GM04503 (cell line): Measurements from ENCODE around the gene PPP5C.
A peak's percentile ranks its signal among the peaks of the same experiment; 100 is the strongest.
"Not testable (repeated sequence)": the region's sequence is repeated elsewhere in the genome, so short reads cannot be mapped to it uniquely, and the experiment has no call there.

Experiments used
- DNase-seq: peaks from one replicate; pipeline ENCODE4 v3.0.0-alpha.2; 2012; ENCODE audit warnings: low read depth

The PPP5C gene

DNA sequence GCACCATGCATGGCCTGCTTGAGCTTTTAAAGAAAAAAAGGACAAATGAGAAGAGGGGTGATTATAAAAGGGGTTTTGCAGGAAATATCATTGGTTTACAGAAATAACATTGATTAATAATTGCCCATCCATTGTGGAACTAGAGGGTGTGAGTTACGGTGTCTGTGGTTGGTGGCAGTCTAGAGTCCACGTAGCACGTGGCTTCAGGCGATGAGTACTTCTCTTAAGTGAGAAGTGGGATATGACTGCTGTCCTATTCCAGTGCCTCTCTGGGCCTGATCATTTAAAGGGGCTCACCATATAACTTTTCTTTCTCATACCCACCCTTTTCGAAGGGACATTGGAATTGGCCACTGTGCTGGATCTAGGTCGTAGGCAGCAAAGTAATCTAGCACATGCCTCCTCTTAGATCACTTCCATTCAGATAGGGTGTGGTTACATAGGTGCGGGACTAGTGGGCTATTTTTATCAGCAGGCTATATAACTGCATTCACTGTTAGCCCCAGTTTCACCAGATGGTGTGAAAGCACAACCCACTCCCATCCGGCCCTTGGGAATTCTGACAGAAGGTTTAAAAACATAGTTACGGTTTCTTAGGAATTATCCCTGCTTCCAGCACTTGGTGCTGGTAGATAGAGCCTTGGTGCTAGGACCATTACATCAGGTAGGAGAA lies 19.9 kb downstream of the PPP5C start:
- DNase-seq: no peak

- DNase-seq: no peak
Measured at GRCh38 chr19:46367426-46367825, 20.5 kb downstream of the PPP5C start.

DNA sequence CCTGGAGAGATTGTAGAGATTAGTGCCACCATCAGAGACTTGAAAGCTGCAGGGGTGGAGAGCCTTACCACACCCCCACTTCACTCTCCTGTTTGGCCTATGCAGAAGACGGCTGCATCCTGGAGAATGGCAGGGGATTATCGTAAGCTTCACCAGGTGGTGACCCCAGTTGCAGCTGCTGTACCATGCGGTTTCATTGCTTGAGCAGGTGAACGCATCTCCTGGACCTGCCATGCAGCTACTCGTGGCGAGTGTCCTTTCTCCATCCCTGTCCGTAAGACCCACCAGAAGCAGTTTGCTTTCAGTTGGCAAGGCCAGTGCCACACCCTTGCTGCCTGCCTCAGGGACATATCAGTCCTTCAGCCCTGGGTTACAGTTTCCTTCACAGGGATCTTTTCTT lies 21.2 kb downstream of the PPP5C start:
- no peak for DNase-seq

DNA sequence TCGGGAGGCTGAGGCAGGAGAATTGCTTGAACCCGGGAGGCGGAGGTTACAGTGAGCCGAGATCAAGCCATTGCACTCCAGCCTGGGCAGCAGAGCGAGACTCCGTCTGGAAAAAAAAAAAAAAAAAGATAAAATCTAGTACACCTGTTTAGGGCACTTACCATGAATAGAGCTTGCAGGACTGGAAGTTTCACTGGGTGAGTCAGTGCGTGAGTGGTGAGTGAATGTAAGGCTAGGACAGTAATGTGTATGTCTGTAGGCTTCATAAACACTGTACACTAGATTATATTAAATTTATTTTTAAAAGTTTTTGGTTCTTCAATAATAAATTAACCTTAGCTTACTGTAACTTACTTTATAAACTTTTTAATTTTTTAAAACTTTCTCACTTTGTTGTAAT lies 22.9 kb downstream of the PPP5C start:
- no peak for DNase-seq

GRCh38 chr19:46371371-46371901 lies 24.5 kb downstream of the PPP5C start:
- DNase-seq: no peak

- DNase-seq: no peak
Measured at GRCh38 chr19:46372901-46373490, 26.1 kb downstream of the PPP5C start.

GRCh38 chr19:46373491-46374359 lies 26.8 kb downstream of the PPP5C start:
- no peak for DNase-seq

DNA sequence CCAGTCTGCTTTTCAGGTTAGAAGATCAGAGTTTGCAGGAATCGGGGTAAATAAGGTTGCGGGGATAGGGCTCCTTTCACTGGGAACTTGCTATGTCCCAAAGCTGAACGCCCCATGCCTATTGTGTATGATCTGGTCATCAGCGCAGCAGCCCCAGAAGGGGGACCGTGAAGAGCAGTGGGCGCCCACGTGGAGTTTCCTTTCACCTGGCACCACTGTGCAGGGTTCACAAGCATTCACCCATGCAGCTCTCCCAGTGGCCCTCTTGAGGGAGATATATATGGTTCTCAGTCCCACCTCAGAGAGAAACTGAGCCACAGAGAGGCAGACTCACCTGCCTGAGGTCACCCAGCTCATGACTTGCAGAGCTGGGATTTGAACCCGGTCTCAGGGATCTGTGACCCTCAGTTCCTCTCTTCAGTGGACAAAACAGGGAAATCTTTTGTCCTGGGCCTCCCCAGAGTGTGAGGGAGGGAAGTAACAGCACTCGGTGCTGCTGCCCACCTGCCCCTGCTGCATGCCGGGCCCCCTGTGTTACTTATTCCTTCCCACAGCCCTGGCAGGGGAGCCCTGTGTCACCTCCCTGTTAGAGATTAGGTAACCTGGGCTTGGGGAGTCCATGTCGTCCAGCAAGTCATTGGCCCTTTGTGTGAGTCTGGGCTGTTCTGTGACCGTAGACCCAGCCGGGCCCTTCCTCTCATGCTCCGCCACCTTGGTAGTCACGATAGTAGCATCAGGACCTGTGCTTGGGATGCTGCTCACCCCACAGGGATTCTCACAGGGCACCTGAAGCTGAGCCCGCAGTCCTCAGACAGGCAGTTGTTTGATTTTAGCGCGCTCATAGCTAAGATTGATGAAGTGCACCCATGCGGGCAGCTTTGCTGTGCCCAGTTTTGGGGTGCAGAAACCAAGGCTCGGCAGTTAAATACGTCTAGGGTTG lies 27.9 kb downstream of the PPP5C start:
- DNase-seq: no peak

- DNase-seq: not testable (repeated sequence)
Measured at GRCh38 chr19:46375476-46376067, 28.7 kb downstream of the PPP5C start.

DNA sequence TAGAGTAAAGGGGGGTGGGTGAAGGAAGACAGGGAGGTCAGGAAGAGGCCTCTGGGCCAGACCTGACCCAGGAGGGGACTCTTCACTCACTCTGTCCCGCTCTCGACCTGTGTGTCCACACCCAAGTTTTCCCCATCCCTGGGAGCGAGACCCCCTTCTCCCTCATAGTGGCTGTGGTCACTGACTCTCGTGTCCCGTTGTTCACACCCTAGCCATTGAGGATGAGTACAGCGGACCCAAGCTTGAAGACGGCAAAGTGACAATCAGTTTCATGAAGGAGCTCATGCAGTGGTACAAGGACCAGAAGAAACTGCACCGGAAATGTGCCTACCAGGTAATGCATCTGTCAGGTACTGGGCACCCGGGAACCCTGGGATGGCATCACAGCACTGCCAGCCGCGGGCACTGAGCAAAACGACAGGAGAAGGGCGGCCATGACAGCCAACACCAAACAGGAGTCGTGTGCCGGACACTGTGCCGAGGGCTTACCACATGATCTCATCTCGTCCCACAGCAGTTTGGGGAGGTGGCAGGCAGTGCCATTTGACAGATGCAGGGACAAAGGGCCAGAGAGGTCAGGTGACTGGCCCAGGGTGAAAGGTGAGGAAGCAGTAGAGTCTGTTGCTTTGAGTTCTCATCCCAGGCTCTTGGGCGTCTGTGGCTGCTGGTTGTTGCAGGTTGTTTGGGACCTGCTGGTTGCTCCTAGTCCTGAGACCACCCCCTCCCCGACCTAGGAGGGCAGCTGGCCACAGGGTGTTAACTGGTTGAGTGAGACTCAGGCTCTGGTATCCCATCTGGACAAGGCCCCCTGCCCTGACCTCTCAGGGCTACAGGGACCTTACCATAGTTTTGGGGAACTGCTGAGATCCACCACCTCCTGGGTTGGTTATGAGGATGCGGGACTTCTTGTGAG lies 29.6 kb downstream of the PPP5C start:
- no peak for DNase-seq

DNA sequence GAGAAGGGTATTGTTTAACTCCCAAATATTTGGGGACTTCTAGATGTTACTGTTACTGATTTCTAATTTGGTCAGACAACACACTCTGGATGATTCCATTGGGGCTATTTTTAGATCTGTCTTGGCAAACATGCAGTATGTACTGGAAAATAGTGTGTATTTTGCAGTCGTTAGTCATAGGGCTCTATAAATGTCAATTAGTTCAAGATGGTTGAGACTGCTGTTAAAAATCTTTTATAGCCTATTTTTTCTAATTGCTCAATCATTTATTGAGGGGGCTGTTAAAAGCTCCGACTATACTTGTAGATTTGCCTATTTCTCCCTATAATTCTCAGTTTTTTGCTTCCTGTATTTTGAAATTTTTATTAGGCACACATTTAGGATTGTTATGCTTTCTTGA lies 31.4 kb downstream of the PPP5C start:
- peak; percentile 80 for DNase-seq

- DNase-seq: no peak
Measured at GRCh38 chr19:46380690-46381089, 33.8 kb downstream of the PPP5C start.

- no peak for DNase-seq
Measured at GRCh38 chr19:46381346-46381745, 34.5 kb downstream of the PPP5C start.

DNA sequence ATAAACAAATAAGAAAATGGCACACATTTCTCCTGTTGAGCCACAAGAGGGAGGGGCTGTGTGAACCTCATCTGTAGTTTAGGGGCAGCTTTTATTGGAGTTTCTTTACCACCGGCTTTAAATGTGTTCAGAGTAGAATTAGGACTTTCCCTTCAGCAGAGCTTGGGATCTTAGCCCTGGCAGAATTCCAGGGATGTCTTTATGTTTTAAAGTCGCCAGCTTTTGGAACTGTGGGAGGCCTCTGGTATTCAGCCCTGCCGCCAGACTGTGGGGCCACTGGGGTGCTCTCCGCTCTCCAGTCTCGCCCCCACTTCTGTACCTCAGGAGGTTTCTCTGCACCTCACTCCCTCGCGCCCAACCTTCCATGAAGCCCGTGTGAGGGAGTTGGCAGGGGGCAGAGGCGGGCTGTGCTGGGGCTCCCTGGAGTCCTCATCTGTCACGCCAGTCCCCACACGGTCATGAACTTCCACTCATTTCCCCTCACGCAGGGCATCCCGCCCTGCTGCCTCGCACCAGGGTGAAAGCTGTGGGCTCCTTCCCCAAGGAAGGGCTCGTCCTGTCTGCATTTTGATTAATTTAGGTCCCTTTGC lies 35.0 kb downstream of the PPP5C start:
- DNase-seq: no peak

GRCh38 chr19:46383171-46383815 lies 36.4 kb downstream of the PPP5C start:
- DNase-seq: no peak

DNA sequence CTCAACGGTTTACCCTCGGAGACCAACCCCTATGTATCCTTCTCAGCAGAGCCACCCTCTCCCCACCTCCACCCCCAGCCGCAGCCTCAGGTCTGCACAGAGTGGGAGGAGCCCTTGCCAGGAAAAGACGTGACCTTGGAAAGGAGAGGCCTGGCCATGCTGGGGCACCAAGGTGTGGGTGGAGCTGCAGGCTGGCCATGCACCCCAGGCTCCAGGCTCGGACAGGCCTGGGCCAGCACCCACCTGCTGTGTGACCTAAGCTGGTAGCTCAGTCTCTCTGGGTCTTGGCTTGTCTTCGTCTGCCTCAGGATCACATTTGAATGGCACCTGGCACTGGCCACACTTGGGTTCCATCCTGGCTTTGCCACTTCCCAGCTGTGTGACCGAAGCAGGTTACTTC lies 37.0 kb downstream of the PPP5C start:
- DNase-seq: no peak

- DNase-seq: no peak
Measured at GRCh38 chr19:46384396-46384795, 37.5 kb downstream of the PPP5C start.

DNA sequence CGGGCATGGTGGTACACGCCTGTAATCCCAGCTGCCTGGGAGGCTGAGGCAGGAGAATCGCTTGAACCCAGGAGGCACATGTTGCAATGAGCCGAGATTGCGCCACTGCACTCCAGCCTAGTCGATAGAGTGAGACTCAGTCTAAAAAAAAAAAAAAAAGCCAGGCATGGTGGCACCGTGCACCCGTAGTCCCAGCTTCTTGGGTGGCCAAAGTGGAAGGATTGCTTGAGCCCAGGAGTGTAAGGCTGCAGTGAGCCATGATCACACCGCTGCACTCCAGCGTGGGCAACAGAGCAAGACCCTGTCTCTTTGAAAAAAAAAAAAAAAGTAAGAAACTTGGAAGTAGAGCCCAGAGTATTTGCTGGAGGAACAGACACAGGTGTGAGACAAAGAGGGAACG lies 38.7 kb downstream of the PPP5C start:
- no peak for DNase-seq

DNA sequence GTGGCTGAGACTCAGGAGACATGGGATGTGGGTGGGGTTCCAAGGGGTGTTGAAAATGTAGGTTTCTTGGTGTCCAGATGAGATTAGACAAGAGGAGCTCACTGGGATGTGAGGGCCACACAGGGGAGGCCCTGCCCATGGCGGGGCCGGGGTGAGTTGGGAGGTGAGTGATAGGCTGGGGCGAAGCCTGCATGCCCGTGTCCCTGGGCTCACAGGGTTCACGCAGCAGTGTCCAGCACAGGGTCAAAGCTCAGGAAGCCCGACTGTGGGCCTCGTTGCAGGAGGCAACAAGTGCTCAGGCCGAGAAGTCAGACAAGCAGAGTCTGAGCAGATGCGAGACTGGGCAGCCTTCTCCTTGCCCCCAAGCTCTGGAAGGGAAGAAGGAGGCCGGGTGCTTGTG lies 39.3 kb downstream of the PPP5C start:
- DNase-seq: no peak
